IPS-18a (cell line): ENCODE data around the gene NME3.

Experiments used
- H3K27ac ChIP-seq: one replicate; pipeline ENCODE4 v1.5.1; 2013; ENCODE audit warnings: low read length
- H3K27me3 ChIP-seq: one replicate; pipeline ENCODE4 v1.6.1; 2013; ENCODE audit warnings: mild to moderate bottlenecking, low read length; ENCODE audit not compliant: control insufficient read depth, insufficient read depth
- H3K36me3 ChIP-seq: one replicate; pipeline ENCODE4 v1.6.1; 2013; ENCODE audit warnings: low read depth, low read length; ENCODE audit not compliant: control insufficient read depth
- H3K4me1 ChIP-seq: one replicate; pipeline ENCODE4 v1.6.1; 2013; ENCODE audit warnings: low read depth, low read length; ENCODE audit not compliant: control insufficient read depth
- H3K4me3 ChIP-seq: one replicate; pipeline ENCODE4 v1.5.1; 2013; ENCODE audit warnings: low read length
- H3K9ac ChIP-seq: one replicate; pipeline ENCODE4 v1.6.1; 2013; ENCODE audit warnings: mild to moderate bottlenecking, low read length, moderate library complexity
- H3K9me3 ChIP-seq: one replicate; pipeline ENCODE4 v1.6.1; 2013; ENCODE audit warnings: low read depth, low read length; ENCODE audit not compliant: control insufficient read depth

NME3 gene

DNA sequence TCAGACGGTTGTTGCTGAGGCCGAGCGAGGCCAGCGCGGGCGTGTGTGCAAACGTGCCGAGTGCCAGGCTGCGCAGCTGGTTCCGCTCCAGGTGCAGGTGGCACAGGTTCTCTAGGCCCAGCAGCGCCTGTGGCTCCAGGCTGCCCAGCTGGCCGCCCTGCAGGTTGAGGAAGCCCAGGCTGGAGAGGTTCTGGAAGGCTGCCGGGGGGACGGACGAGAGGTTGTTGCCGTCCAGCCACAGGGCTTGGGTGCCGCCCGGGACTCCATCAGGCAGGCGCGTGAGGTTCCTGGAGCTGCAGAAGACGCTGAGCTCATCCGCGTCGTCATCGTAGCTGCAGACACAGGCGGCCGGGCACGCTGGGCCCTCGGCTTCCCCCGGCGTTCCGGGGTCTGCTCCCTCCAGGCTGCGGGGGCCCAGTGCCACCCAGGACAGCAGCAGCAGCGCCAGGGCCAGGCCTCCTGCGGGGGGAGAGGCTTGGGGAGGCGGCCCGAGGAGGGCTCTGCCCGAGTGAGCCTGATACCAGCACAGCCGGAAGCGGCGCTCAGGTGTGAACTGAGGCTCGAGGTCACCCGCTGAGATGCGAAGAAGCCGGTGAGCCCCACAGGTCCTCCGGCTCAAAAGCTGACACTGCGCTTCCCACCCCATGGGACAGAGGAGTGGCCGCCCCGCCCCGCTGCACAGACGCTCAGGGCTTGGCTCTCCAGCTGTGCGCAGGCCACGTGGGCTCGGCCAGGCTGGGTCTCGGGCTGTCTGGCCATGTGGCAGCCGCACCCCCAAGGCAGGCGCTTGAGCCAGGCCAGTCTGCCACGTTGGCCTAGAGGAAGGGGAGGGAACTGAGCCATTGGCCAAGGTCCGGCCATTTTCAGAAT, 20.8 kb upstream of the NME3 start:
- H3K27me3 ChIP-seq: no peaks in the 10 kb centered on the region
- H3K9ac ChIP-seq: no peak overlapping the region
- no peak overlapping the region for H3K27ac ChIP-seq
- no peak overlapping the region for H3K4me3 ChIP-seq
- H3K4me1 ChIP-seq: no peaks in the 10 kb centered on the region
- H3K36me3 ChIP-seq: peaks cover 9% of the 10 kb centered on the region
- no peaks in the 10 kb centered on the region for H3K9me3 ChIP-seq

DNA sequence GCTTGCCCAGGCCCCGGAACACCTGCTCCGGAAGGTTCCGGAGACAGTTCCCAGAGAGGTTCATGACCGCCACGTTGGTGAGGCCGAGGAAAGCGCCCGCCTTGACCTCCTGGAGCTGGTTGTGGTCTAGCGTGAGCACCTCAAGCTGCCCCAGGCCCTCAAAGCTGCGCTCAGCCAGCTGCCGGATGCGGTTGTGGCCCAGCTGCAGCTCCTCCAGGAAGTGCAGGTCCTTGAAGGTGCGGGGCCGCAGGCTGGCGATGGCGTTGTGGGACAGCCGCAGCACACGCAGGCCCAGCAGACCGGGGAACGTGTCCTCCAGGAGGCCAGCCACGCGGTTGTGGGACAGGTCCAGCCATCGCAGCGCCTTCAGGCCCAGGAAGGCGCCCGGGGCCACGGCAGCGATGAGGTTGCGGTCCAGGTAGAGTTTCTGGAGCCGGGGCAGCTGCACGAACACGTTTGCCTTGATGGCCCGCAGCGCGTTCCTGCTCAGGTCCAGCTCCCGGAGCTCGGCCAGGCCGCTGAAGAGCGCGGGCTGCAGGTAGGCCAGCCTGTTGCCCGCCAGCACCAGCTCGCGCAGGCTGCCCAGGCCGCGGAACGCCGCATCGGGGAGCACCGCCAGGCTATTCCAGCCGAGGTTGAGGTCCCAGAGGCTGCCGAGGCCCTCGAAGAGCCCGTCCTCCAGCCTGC, 20.1 kb upstream of the NME3 start:
- Histone ChIP-seq H3K9me3 (no peaks in the 10 kb centered on the region), H3K9ac (no peak overlapping the region), H3K27me3 (no peaks in the 10 kb centered on the region), H3K4me3 (no peak overlapping the region), H3K36me3 (peaks cover 9% of the 10 kb centered on the region), H3K27ac (no peak overlapping the region), H3K4me1 (no peaks in the 10 kb centered on the region)

DNA sequence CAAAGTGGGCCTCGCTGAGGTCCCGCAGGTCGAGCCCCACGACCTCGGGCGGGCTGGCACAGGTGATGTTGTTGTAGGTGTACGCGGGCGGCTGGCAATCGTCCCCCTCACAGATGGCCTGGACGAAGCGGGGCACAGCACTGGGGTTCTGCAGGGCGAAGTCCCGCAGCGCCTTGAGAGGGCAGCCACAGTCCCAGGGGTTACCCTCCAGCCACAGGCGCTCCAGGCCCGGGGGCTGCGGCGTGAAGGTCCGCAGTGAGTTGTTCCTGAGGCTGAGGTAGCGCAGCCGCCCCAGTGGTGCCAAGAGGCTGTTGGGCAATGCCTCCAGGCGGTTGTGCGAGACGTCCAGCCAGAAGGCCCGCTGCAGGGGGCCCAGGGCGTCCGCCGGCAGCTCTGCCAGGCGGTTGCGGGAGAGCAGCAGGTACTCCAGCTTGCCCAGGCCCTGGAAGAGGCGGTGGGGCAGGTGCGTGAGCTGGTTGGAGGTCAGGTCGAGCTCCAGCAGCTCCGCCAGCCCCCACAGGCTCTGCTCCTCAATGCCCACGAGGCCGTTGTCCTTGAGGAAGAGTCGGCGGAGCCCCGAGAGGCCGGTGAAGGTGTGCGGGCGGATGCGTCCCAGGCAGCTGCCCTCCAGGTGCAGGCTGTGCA, 19.4 kb upstream of the NME3 start:
- Histone ChIP-seq H3K4me1 (no peaks in the 10 kb centered on the region), H3K27me3 (no peaks in the 10 kb centered on the region), H3K9me3 (no peaks in the 10 kb centered on the region), H3K4me3 (no peak overlapping the region), H3K36me3 (peaks cover 9% of the 10 kb centered on the region), H3K9ac (no peak overlapping the region), H3K27ac (no peak overlapping the region)

DNA sequence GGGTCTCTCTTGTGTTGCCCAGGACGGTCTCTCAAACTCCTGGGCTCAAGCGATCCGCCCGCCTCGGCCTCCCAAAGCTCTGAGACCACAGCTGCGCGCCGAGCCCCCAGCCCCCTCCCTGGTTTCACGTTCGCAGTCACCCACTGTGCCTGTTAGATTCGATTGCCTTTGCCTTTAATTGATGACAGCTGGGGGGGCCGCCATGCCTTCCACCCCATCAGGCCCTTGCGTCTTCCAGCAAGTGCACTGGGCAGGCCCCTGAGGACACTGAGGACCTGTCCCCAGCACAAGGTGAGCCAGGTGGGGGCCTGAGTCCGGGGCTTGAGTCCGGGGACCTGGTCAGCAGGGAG, 18.9 kb upstream of the NME3 start:
- Histone ChIP-seq H3K36me3 (peaks cover 9% of the 10 kb centered on the region), H3K4me3 (no peak overlapping the region), H3K9ac (no peak overlapping the region), H3K27me3 (no peaks in the 10 kb centered on the region), H3K9me3 (no peaks in the 10 kb centered on the region), H3K4me1 (no peaks in the 10 kb centered on the region), H3K27ac (no peak overlapping the region)

DNA sequence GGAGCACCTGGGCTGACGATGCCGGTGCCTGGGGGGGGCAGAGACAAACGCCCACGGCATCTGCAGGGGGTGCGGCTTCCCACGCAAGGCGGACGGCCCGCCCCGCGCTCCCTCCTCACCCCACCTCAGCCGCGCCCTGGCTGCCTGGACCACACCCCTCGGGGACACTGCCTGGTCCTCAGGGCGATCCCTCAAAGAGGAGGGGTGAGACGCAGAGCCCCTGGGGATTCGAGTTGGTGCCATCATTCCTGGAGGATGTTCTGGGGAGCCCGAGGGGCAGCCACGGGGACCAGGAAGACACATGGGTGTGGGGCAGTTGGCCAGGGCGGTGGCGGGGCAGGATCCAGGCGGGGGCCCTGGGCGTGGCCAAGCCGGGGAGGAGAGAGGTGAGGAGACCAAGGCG, 18.3 kb upstream of the NME3 start:
- Histone ChIP-seq H3K9me3 (no peaks in the 10 kb centered on the region), H3K9ac (no peak overlapping the region), H3K27ac (no peak overlapping the region), H3K27me3 (no peaks in the 10 kb centered on the region), H3K4me1 (no peaks in the 10 kb centered on the region), H3K4me3 (no peak overlapping the region), H3K36me3 (peaks cover 9% of the 10 kb centered on the region)

DNA sequence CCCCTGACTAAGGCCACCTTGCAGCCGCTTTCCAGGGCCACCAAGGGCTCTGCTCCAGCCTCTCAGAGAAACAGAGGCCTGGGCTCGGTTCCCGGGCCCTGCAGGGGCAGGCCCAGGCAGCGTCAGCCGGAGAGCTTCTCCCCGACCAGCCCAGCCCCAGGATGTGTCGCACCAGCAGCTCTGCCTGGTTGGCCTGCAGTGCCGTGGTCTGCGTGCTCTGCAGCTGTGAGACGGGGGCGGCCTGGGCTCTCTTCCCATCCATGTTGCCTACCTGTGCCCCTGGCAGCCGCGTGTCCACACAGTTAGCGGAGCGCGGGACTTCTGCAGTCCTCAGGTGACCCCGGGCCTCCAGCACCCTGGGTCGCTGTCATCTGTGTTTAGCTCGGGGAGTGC, 17.4 kb upstream of the NME3 start:
- Histone ChIP-seq H3K9me3 (no peaks in the 10 kb centered on the region), H3K36me3 (peaks cover 9% of the 10 kb centered on the region), H3K27ac (no peak overlapping the region), H3K27me3 (no peaks in the 10 kb centered on the region), H3K4me1 (no peaks in the 10 kb centered on the region), H3K4me3 (no peak overlapping the region), H3K9ac (no peak overlapping the region)

DNA sequence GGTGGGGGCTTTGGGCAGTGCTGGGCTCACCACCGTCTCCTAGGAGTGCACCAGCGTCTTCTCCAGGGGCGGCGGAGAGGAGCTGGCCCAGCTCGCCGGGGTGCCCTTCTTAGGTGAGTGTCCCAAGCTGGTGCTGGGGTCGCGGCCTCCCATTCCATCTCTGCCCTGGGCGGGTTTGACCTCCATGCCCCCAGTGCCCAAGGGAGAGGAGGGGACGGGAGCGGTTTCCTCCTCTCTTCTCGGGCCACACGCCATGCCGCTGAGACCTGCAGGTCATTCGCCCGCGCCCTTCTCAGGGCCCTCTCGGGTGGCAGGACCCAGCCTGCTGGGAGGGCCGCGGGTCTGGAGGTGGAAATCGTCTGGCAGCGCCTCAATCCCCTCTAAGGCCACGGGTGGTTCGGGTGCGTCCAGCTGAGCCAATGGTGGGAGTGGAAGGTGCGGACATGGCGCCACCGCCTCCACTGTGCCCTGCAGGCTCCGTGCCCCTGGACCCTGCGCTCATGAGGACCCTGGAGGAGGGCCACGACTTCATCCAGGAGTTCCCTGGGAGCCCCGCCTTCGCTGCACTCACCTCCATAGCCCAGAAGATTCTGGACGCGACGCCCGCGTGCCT, 16.9 kb upstream of the NME3 start:
- no peaks in the 10 kb centered on the region for H3K9me3 ChIP-seq
- H3K4me3 ChIP-seq: no peak overlapping the region
- no peak overlapping the region for H3K9ac ChIP-seq
- H3K36me3 ChIP-seq: peaks cover 9% of the 10 kb centered on the region
- H3K27me3 ChIP-seq: no peaks in the 10 kb centered on the region
- H3K4me1 ChIP-seq: no peaks in the 10 kb centered on the region
- H3K27ac ChIP-seq: no peak overlapping the region

DNA sequence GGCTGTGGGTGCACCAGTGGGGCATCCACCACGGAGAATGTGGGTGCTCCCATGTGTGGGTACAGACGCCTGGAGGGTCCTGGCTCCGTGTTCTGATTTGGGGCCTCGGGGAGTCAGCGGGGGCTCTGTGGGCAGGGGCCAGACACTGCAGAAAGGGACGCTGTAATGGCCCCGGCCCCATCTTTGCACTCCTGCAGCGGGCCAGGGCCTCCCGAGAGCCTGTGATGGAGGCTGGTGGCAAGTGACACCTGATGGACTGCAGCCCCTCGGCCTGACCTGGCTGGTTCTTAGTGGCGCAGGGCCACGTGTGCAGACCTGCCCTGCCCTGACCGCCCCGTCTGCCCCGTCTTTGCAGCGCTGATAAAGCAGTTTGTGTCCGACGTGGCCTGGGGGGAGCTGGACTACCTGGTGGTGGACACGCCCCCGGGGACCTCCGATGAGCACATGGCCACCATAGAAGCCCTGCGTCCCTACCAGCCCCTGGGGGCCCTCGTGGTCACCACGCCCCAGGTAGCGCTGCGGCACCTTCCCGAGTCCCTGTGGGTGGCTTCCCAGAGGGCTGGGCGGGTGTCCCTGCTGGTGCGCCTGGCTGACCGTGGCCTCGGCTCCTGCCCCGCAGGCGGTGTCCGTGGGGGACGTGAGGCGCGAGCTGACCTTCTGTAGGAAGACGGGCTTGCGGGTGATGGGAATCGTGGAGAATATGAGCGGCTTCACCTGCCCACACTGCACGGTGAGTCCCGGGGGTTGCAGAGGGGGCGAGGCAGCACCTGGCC, 16.2 kb upstream of the NME3 start:
- Histone ChIP-seq H3K9ac (no peak overlapping the region), H3K36me3 (peaks cover 9% of the 10 kb centered on the region), H3K27ac (no peak overlapping the region), H3K9me3 (no peaks in the 10 kb centered on the region), H3K4me1 (no peaks in the 10 kb centered on the region), H3K27me3 (no peaks in the 10 kb centered on the region), H3K4me3 (no peak overlapping the region)

DNA sequence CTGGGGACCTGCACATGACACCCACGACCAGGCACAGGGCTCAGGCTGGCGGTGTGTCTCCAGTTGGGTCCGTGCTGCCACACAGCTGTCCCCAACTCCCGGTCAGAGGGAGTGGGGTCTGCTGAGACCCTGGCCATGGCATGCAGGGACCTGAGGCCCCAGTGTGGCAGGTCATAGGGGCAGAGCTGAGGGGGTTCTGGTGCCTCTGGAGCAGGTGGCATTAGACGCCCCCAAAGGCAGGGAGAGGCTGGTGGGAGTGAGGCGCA, 15.6 kb upstream of the NME3 start:
- no peaks in the 10 kb centered on the region for H3K9me3 ChIP-seq

DNA sequence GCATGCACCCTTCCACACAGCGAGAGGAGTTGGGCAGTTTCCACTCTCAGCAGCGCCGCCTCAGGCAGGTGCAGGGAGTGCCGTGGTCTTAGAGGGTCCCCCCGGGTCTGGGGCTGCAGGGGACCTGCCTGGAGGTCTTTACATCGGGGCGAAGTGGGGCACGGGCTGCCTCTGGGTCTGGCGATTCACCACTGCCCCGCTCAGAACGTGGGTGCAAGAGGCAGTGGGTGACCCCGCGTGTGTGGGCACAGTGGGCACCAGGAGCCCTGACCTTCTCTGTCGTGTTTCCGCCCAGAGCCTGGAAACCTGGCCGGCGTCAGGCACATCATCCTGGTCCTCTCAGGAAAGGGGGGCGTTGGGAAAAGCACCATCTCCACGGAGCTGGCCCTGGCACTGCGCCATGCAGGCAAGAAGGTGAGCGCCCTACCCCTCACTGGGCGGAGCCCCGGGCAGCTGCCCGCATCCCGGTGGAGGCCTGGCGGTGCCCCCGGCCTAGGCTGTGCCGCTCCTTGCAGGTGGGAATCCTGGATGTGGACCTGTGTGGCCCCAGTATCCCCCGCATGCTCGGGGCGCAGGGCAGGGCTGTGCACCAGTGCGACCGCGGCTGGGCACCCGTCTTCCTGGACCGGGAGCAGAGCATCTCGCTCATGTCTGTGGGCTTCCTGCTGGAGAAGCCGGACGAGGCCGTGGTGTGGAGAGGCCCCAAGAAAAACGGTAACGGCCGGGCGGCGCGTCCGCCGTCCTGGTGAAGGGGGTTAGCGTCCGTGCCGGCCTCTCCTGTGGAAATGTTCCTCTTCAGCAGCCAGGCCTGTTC, 15.1 kb upstream of the NME3 start:
- no peak overlapping the region for H3K4me3 ChIP-seq
- H3K36me3 ChIP-seq: peaks cover 9% of the 10 kb centered on the region
- no peaks in the 10 kb centered on the region for H3K4me1 ChIP-seq
- no peaks in the 10 kb centered on the region for H3K9me3 ChIP-seq
- H3K27ac ChIP-seq: no peak overlapping the region
- no peaks in the 10 kb centered on the region for H3K27me3 ChIP-seq
- H3K9ac ChIP-seq: no peak overlapping the region

More for the DNA sequence above, 15.6 kb upstream of the NME3 start:
- Histone ChIP-seq H3K4me3 (no peak overlapping the region), H3K9ac (no peak overlapping the region), H3K27me3 (no peaks in the 10 kb centered on the region), H3K36me3 (peaks cover 9% of the 10 kb centered on the region), H3K27ac (no peak overlapping the region), H3K4me1 (no peaks in the 10 kb centered on the region)

DNA sequence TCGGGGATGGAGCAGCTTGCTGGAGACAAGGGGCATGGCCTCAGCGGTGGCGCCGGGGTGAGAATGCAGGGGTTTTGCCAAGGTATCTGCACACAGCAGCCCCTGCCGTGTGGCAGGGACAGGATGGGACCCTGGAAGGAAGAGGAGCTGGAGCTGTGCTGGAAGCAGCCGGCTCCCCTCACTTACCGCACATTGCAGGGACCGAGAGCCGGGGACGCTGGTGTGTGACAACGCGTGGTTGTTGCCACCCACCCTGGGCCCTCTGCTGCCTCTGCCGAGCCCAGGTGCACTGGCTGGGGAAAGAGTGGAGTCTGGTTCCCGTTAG, 14.5 kb upstream of the NME3 start:
- no peak overlapping the region for H3K4me3 ChIP-seq
- H3K4me1 ChIP-seq: no peaks in the 10 kb centered on the region
- no peak overlapping the region for H3K9ac ChIP-seq
- no peaks in the 10 kb centered on the region for H3K27me3 ChIP-seq
- H3K27ac ChIP-seq: no peak overlapping the region
- peaks cover 9% of the 10 kb centered on the region for H3K36me3 ChIP-seq
- H3K9me3 ChIP-seq: no peaks in the 10 kb centered on the region
